ENCODE measurements around the gene GPR27. TPM values are rescaled to one million over a fixed set of nuclear protein-coding genes. Genes with fewer than 3 reads are reported as not detected.

Gene GPR27
- total RNA-seq, 4 donors from 2014 or later: 1.2 to 5.5 (median 3.9) TPM

DNA sequence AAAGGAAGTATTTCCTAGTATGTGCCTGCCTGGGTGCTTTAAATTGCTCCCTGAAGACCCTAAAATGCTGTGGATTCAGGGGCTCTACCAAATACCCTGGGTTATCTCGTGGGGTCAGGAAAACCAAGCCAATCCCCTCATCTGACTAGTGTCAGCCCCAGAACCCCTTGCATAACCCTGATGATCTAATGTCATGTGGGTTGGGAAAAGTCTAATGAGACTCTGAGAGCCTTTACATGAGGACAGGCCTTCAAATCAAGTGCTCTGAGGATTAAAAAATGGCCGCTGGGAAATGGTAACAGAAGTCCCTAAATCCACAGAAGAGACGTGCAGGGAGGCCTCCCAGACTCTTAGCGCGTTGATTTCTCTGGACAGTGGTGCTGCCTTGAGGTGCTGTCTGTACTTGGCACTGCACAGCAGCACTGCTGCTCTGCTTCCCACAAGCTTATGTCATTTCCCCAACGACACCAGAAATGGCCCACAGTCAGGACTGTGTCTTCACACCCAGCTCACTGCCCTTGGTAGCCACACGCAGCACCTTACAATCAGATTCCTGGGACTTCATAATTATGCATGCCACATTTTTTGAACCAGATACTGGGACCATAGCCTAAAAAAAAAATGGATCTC, 45.1 kb upstream of the GPR27 start:
- no peak overlapping the region for H3K27ac ChIP-seq
- TF ChIP-seq, protein P1, sequence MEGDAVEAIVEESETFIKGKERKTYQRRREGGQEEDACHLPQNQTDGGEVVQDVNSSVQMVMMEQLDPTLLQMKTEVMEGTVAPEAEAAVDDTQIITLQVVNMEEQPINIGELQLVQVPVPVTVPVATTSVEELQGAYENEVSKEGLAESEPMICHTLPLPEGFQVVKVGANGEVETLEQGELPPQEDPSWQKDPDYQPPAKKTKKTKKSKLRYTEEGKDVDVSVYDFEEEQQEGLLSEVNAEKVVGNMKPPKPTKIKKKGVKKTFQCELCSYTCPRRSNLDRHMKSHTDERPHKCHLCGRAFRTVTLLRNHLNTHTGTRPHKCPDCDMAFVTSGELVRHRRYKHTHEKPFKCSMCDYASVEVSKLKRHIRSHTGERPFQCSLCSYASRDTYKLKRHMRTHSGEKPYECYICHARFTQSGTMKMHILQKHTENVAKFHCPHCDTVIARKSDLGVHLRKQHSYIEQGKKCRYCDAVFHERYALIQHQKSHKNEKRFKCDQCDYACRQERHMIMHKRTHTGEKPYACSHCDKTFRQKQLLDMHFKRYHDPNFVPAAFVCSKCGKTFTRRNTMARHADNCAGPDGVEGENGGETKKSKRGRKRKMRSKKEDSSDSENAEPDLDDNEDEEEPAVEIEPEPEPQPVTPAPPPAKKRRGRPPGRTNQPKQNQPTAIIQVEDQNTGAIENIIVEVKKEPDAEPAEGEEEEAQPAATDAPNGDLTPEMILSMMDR (IDR thresholded peaks at IDR 0.05): no peak
- TF ChIP-seq EP300 (IDR thresholded peaks at IDR 0.05): no peak
- no peaks in the 10 kb centered on the region for H3K9me3 ChIP-seq
- H3K36me3 ChIP-seq: peaks cover 9% of the 10 kb centered on the region
- peaks cover 7% of the 10 kb centered on the region for H3K4me1 ChIP-seq
- no peaks in the 10 kb centered on the region for H3K27me3 ChIP-seq
- 76% methylated on average over 7 of the region's 7 CpGs for WGBS
- no peak for DNase-seq (ENCODE audit: low spot score in 2 of 2)
- H3K4me3 ChIP-seq: no peak overlapping the region

DNA sequence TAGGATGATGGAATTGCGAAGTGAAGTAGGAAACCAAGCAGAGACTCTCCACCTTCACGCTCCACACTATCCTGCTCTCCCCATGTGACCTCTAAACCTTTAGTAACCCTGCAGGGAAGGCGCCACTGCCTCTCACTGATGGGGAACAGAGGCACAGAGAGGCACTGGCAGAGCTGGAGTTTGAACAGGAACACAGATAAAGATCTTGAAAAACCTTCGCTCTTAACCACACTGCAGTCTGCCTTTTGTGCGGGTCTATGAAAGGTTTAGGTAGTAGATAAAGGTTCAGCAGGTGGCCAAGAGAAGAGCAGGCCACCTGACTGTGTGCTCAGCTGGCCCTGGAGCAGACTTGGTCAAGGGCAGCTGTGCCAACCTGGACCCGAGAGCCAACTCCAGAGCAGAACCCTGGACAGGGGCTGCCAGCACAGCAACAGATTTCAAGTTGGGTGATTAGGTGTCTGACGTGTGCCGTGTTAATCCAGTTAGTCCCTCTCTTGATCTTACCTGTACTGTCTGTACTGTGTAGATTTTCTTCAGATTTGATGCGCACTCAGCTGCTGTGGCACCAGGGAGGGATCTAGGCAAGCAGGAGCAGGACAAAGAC, 43.6 kb upstream of the GPR27 start:
- WGBS: 93% methylated on average over 9 of the region's 9 CpGs
- Histone ChIP-seq H3K4me3 (no peak overlapping the region), H3K27ac (no peak overlapping the region)

DNA sequence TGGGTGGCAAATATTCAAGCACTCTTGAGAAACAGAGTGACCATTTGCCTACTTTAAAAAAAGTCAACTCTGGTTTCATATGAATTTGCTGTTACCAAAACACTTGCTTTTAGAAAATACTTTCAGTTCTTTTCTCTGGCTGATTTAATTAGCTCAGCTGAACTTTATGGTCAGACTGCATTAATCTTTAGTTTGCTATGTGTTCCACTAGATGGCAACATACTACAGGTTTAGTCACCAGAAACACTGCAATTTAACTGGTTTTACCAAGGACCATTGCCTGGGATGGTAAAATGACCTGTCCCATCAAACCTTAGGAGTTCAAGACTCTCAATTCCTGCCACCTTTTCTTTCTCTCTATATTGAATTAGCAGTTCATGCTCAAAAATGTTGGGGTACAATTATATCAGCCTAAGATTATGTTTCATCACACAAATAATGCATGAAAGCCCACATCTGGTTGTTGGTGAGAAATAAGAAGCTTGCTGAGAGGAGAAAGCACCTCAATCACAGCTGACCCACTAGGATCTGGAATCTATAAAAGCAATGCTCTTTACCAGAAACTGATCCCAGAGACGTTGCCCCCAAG, 42.7 kb upstream of the GPR27 start:
- no peak overlapping the region for H3K4me3 ChIP-seq
- no peak overlapping the region for H3K27ac ChIP-seq
- H3K36me3 ChIP-seq: peaks cover 7% of the 10 kb centered on the region
- TF ChIP-seq POLR2AphosphoS5 (IDR thresholded peaks at IDR 0.05): no peak
- TF ChIP-seq, protein P1 (IDR thresholded peaks at IDR 0.05): peak; percentile 36 to 46
- peaks cover 3% of the 10 kb centered on the region for H3K4me1 ChIP-seq
- WGBS: 33% methylated on average over 1 of the region's 1 CpG
- no peaks in the 10 kb centered on the region for H3K27me3 ChIP-seq
- no peaks in the 10 kb centered on the region for H3K9me3 ChIP-seq
- DNase-seq (ENCODE audit: low spot score in 2 of 2): no peak

More for the DNA sequence above, 43.6 kb upstream of the GPR27 start:
- Histone ChIP-seq H3K27me3 (no peaks in the 10 kb centered on the region), H3K9me3 (no peaks in the 10 kb centered on the region), H3K36me3 (peaks cover 9% of the 10 kb centered on the region), H3K4me1 (peaks cover 3% of the 10 kb centered on the region)
- no peak for DNase-seq (ENCODE audit: low spot score in 2 of 2)
- TF ChIP-seq, protein P1 (IDR thresholded peaks at IDR 0.05): no peak
- TF ChIP-seq POLR2A (IDR thresholded peaks at IDR 0.05): no peak
- no peak for TF ChIP-seq POLR2AphosphoS5 (IDR thresholded peaks at IDR 0.05)
- TF ChIP-seq EP300 (IDR thresholded peaks at IDR 0.05): no peak

DNA sequence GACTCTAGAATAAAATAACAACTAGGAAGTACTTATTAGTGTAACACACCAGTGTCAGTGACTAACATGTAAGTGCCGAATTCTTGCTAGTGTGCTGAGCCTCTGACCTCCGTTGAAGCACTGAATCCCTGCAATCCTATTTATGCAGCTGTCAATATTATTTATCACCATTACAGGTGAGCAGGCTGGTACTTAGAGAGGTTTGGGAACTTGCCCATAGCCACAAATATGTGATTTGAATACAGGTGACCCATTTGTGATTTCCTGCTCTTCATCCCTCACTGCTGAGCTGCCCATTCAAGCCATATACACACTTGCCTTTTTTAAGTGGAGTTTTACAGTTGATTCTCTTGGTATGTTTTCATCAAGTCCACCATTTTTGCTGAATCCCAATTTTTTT, 40.6 kb upstream of the GPR27 start:
- DNase-seq (ENCODE audit: low spot score in 2 of 2): no peak
- H3K4me3 ChIP-seq: no peak overlapping the region
- no peak for TF ChIP-seq POLR2A (IDR thresholded peaks at IDR 0.05)
- TF ChIP-seq, protein P1 (IDR thresholded peaks at IDR 0.05): no peak
- TF ChIP-seq POLR2AphosphoS5 (IDR thresholded peaks at IDR 0.05): no peak
- no peak for TF ChIP-seq EP300 (IDR thresholded peaks at IDR 0.05)
- no peaks in the 10 kb centered on the region for H3K9me3 ChIP-seq
- peaks cover 3% of the 10 kb centered on the region for H3K4me1 ChIP-seq
- H3K27ac ChIP-seq: no peak overlapping the region
- 67% methylated on average over 2 of the region's 2 CpGs for WGBS
- H3K27me3 ChIP-seq: no peaks in the 10 kb centered on the region
- peaks cover 7% of the 10 kb centered on the region for H3K36me3 ChIP-seq

DNA sequence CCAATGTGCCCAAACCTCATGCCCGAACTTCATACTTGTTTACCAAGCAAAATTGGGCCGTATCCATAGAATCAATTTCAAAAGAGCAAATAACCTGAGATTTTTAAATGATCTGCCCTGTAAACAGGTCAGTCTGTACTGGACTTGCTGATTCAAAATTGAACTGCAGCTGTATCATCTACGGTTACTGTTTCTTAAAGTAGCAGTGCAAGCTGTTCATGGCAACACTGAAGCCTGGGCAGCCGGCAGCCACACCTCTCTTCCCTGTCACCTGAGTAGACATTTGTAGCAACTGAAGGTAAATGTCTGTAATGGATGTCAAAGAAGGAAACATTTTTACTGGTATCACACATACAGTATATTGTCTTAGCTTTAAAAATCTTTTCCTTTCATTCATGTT, 39.1 kb upstream of the GPR27 start:
- DNase-seq (ENCODE audit: low spot score in 2 of 2): no peak
- TF ChIP-seq EP300 (IDR thresholded peaks at IDR 0.05): no peak
- TF ChIP-seq, protein P1 (IDR thresholded peaks at IDR 0.05): no peak
- no peak for TF ChIP-seq POLR2AphosphoS5 (IDR thresholded peaks at IDR 0.05)
- no peak for TF ChIP-seq POLR2A (IDR thresholded peaks at IDR 0.05)
- H3K27ac ChIP-seq: no peak overlapping the region
- H3K36me3 ChIP-seq: peaks cover 7% of the 10 kb centered on the region
- no peaks in the 10 kb centered on the region for H3K9me3 ChIP-seq
- H3K4me3 ChIP-seq: no peak overlapping the region
- no peaks in the 10 kb centered on the region for H3K27me3 ChIP-seq
- peaks cover 3% of the 10 kb centered on the region for H3K4me1 ChIP-seq
- 79% methylated on average over 4 of the region's 4 CpGs for WGBS

Data from suprapubic skin (tissue), 4 donors.